HuH-7 (cell line): ENCODE measurements around the gene GRM7.

ENCODE experiments used
- DNase-seq: peaks from one replicate; pipeline ENCODE4 v3.0.0; 2011; ENCODE audit warnings: low spot score

GRM7 gene

DNA sequence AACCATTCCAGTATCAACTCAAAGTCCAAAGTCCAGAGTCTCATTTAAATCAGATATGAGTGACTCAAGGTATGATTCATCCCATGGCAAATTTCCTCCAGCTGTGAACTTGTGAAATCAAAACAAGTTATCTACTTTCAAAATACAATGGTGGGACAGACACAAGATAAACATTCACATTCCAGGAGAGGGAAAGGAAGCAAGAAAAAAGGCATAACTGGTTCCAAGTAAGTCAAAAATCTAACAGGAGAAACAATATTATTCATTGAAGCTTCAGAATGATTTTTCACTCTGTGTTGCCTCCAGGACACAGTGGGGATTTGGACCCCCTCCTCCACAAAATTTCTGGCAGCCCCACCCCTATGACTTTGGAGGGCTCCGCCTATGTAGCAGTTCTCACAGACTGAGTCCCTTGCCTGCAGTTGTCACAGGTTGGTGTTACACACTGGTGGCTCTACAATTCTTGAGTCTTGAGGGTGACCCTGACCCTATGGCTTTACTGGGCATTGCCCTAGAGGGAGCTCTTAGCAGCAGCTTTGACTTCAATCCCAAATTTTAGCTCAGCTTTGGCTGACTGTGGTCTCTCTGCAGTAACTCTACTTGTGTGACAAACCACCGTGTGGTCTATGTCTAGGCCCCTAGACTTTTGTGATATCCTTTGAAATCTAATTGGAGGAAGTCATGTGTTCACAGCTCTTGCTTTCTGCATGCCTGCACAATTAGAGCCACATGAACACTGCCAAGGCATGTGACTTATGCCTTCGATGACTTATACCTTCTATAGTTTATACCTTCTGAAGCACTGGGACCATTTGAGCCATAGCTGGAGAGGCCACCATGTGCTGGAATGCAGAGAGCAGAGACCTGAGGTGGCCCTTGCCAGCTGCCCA lies 644.2 kb downstream of the GRM7 start:
- DNase-seq = no peak

DNA sequence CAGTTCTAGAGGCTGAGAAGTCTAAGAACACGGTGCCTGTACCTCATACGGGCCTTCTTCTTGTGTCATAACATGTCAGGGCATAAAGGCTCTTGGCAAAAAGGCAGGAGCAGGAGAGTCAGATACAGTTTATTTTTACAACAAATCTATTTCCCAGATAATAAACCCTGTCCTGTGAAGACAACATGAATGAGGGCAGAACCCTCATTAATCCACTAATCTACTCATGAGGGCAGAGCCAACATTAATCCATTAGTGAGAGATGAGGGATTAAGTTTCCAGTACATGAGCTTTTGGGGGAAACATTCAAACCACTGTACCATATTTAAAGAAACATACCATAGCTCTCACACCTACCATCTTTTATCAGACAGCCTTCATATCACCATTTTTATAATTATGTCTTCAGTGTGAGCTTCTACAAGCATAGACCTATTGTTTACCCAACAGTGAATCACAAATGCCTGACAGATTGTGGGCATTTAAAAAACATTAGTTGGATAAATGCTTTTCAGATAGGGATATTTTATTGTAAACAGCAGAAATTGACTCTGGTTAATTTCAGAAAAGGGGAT lies 645.8 kb downstream of the GRM7 start:
- no peak for DNase-seq

DNA sequence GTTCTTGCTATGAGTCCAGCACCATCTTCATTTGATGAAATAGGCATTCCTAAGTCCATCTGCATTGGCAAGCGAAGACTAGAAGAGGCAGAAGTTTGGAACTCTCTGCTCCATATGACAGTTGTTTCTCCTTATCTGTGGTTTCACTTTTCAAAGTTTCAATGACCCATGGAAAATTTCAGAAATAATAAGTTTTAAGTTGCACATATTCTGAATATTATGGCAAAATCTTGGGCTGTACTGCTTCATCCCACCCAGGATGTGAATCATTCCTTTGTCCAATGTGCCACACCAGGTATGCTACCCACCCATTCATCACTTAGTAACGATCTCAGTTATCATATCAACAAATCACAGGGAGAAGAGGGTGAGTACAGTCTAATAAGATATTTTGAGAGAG lies 647.9 kb downstream of the GRM7 start:
- DNase-seq = no peak

DNA sequence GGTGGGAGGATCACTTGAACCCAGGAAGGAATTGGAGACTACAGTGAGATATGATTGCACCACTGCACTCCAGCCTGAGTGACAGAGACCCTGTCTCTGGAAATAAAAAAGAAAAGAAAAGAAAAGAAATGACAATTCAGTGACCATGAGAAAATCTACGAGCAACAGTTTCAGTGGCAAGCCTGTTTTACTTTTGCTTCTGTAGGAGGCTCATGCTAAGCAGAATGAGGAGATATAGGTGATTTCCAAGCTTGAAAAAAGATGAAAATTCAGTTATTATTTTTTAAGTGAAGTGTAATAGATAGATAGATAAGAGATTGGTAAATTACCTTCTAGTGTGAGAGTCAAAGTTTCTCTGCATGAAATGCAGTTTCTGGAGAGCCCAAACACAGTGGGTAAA lies 651.1 kb downstream of the GRM7 start:
- no peak for DNase-seq

DNA sequence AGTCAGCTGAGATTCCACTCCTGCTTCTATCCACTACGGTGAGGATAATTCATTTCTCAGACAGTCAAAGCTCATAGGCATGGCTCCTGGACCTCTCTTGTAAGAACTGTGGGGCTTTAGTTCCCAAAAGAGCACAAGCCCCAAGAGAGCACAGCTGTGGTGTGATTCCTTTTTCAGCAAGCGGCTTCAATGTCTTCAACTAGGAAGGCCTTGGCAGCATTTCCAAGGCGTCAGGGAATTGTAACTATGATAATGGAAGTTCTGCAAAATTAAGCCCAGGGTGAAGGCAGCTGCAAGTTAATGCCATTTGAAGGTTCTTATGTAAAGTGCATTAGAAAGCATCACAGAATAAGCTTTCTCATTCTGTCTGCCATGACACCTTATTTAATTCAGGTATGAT lies 657.1 kb downstream of the GRM7 start:
- DNase-seq = no peak

DNA sequence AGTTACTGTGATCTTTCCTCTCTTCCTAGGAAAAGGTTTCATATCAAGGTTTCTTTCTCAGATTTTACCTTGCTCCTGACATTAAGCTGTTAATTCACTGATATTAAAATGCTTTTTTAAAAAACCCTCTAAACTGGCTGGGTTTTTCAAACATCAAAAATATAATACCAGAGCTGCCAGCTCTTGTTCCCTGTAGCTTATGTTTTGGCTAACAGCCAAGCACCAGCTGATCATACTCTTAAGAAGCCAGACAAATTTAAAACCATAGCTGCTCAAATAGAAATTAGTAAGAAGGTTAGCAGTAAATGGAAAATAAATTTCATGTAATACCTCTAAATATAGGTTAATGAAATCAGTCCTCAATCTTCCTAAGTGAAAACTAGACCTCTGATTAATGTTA lies 657.5 kb downstream of the GRM7 start:
- DNase-seq = no peak

DNA sequence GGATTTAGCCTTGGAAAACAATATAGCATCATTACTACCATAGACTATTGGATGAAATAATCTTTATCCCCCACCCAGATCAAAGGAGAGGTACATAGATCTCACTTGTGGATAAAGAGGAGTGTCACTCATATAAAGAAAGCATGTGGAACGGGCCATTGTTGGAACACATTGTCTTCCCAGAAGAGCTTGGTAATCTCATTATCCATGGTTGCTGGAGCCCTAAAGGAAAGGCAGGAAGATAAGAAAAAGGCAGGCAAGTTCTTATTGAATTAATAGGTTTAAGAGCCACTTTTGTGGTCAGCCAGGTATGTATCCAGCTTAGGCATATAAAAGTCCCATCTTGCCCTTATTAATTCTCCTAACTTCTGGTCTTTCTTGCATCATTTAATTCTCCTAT lies 659.1 kb downstream of the GRM7 start:
- no peak for DNase-seq

DNA sequence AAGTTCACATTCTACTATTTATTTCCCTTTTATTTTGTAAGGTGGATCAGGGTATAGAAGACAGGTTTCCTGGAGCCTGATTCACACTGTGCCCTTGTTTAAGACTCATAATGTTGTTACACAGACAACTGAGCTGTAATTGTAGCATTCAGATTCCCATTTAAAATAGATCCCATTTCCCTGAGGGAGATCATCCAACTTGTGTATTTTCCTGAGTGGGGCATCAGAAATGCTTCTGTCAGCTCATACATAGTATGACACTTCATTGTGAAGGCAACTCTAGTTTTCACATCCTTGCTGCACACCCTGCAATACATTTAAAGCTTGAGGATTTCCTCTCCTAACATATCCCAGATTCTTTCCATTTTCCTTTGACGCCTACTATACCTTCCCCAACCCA lies 659.7 kb downstream of the GRM7 start:
- no peak for DNase-seq

DNA sequence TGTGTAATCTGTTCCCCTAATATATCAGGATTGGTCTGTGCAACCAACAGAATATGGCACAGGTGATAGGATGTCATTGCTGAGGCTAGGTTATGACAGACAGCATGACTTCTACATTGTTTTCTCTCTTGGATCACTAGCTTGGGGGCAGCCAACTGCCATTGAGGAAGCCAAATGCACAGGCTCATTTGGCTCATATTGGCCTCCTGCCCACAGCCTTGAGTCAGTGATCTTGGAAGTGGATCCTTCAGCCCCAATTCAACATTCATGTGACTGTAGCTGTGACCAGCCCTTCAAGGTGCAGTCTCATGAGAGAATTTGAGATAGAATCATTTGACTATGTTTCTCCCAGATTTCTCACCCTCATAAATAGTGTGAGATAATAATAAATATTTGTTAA lies 675.6 kb downstream of the GRM7 start:
- DNase-seq = no peak

DNA sequence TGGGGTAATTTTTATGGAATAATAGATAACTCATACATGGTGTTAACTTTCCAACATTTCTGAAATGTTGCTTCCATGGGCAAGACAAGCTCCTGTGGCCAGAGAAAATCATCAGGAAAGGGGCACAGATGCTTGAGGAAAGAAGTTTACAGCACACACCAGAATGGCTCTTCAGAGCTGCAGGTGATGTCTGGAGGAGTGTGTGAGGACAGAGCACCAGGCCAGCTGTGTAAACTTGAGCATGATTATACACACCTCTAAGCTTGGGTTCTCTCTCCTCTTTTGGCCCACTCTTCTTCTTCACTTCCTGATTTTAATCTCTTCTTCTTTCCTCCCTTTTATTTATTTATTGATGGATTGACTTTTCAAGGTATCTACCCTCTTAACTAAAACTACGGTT lies 676.0 kb downstream of the GRM7 start:
- DNase-seq = no peak

DNA sequence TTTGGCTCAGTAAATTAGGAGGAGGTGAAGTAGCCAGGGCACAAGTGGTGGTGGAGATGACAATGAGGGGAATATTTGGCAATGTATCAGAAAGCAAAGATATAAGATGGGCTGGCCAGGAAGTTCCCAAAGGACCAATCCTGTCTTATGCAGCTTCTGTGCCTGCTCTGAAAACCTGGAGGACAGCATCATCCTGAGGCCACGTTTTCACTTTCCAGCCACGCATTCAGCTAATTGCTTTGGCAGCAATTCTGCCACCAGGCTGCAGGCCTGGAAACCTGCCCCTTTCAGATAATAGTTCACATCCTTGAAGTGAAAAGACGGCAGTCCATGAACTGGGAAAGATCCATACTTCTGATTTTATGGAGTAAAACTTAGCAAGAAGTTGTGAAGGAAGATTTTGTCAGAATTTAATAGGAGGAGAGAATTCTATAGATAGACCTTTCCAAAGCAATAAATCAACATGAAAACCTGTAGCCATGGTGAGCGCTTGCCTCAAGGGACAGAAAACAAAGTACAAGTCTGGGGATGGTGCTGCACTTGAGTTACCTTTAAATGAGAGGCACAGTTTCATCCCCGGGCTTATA lies 682.5 kb downstream of the GRM7 start:
- DNase-seq = no peak

DNA sequence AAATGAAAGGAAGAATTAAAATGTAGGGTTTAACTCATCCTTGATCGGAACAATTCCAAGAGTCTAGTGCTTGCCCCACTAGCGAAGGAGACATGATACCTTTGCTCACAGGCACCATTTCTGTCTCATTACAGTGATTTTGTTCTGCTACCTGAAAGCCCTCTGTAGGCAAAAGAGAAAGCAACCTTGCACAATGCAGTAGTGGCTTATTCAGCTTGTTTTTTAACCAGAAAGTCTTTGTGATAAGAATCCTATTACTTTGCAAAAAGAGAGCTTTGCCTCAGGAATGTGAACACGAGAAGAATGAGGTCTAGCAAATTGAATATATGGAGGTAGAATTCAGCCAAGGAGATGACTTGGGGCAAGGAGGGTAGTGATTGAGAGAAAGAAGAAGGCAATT lies 684.4 kb downstream of the GRM7 start:
- DNase-seq = no peak

DNA sequence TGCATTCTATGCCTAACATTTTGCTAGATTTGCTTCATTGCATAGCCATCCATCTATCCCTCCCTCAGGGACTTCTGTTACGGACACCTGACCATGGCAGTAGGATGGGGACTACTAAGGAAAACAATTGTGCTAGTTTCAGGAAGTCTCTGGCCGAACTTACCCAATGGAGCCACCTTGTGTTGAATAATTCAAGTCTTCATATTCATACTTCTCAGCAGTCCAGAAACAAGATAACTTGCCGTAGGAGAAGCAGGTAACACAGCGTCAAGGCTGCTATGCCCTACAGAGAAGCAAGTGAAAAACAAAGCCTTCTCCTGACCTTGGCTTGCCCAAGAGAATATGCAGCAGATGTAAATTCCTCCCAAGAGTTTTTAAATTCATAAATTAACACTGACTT lies 685.3 kb downstream of the GRM7 start:
- no peak for DNase-seq

DNA sequence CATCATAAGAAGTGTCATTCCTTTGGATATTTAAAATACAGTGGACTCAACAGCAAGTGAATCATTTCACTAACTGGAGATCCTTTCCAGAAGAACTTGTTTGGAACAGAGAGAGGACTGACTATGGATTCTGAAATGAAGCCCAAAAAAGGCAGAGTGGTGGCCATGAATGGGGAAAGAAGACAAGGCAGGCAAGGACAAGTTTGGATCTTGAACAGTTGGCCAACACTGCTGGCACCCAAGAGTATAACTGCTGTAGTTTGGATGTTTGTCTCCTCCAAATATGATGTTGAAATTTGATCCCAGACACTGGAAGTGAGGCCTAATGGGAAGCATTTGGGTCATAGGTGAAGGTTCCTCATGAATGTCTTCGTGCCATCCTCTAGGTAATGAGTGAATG lies 686.9 kb downstream of the GRM7 start:
- no peak for DNase-seq

DNA sequence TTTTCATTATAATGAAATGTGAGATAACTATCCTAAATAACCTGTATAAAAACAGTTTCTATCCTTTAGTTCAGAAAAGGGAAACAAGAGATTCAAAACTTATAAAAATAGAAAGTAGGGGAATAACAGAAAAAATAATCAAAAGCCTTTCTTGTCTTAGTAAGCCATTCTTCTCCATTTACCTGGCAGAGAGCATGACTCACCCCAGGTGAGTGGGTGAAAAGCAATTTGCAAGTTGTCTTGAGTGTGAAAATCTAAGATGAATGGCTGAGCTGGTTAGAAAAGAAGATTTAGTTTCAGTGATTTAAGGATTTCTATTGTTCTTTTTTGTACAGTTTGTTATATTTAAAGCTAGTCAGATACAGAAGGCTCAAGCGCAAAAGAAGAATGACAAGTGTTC lies 702.0 kb downstream of the GRM7 start:
- no peak for DNase-seq

DNA sequence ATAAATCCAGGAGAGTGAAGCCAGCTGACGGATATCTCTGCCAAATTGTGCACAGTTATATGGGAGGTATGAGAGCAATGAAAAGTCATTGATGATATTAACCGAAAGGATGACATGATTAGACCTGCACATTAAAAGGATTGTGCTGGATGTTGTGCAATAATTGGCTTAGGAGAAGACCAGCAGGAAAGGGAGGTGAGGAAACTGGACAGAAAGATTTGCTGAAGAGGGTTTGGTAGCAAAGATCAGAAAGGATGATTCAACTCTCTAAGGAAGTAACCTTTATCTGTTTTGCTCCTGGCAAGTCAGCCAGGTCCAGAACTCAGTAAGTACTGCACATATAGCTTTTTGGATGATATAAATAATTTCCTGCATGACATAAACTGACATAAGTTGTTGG lies 704.7 kb downstream of the GRM7 start:
- no peak for DNase-seq

DNA sequence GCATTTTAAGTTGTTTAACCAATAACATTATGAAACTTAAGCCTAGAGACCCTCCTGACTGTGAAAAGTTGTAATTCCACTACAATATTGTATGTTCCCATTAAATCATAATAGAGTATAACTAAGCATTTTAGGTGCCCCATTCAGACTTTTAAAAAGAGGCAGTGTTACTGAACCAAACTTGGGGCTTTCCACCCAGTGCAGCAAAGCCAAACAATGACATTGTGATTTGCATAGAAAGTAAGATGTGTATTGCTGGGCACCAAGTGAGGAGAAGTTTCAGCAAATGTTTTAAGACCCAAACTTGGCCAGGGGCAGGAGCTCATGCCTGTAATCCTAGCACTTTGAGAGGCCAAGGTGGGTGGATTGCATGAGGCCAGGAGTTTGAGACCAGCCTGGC lies 706.2 kb downstream of the GRM7 start:
- DNase-seq = no peak

DNA sequence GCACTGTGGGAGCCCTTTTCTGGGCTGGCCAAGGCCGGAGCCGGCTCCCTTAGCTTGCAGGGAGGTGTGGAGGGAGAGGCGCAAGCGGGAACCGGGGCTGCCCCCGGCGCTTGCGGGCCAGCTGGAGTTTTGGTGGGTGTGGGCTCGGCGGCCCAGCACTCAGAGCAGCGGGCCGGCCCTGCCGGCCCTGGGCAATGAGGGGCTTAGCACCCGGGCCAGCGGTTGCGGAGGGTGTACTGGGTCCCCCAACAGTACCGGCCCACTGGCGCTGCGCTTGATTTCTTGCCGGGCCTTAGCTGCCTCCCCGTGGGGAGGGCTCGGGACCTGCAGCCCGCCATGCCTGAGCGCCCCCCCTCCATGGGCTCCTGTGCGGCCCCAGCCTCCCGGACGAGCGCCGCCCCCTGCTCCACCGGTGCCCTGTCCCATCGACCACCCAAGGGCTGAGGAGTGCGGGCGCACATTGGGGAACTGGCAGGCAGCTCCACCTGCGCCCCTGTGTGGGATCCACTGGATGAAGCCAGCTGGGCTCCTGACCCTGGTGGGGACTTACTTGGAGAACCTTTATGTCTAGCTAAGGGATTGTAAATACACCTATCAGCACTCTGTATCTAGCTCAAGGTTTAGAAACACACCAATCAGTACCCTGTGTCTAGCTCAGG lies 707.7 kb downstream of the GRM7 start:
- DNase-seq = no peak

DNA sequence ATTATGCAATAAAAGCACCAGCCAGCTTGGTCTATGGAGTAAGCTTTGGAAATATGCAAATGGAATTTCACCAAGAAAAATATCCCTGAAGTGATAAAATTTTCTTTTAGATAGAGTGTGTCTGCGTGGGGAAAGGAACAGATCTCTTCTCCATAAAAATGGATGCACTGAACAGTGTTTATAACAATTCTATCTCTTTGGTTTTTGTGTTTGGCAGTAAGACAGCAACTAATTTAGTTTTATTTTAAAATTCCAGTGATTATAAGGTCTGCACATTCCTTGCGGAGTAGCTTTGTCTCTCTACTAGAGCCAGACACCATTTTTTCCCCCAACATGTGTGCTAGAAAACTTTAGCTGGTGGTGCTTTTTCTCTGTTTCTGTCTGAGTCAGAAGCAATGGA lies 712.4 kb downstream of the GRM7 start:
- no peak for DNase-seq

DNA sequence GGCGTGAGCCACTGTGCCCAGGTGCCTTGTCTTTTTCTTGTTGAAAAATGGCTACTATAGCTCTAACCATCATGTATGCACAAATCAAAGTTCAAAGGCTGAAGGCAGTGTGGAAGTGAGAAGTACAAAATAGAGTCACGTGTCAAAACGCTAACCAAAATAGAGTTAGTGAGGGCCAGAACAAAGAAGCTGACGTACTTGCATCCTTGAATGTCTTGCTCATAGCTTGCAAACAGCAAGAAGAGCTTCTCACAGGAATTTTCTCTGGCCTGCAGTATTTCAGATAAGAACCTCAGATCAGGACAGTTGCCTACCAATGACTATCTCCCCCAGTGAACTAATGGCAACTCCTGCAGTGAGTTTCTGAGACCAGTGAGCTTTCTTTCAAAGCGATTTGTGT lies 713.5 kb downstream of the GRM7 start:
- no peak for DNase-seq

DNA sequence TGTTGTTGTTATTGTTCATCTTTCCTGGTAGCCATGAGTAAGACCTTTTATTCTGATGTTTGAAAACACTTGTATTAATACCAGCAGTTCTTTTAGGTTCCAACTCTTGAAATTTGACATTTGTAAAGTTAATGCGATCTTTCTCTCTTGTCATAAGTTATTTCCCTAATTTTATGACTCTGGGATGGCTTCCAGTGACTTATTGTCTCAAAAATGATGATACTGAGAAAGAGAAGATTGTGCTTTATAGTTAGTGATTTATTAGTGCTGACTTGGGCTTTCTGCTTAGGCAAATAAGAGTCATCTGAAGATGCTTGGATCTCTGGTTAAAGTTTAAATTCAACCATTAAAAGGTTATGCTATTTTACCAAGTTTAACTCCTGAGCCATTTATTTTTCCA lies 715.2 kb downstream of the GRM7 start:
- no peak for DNase-seq

DNA sequence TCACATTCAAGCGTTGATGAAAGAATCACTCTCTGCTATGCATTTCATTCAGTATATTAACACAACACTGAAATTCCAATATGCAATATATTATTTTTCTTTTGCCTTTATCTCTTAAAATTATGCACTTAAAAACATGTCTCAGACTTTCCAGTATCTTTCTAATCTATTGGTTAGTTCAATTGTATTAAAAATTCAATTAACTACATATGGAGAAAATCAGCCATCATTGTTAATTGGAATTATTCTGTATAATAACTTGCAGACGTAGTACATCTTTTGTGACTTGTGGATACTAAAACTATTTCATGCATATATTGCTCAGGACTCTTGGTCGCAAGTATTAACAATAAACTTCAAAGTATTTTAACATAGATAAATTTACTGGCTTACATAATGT lies 715.6 kb downstream of the GRM7 start:
- DNase-seq = no peak

DNA sequence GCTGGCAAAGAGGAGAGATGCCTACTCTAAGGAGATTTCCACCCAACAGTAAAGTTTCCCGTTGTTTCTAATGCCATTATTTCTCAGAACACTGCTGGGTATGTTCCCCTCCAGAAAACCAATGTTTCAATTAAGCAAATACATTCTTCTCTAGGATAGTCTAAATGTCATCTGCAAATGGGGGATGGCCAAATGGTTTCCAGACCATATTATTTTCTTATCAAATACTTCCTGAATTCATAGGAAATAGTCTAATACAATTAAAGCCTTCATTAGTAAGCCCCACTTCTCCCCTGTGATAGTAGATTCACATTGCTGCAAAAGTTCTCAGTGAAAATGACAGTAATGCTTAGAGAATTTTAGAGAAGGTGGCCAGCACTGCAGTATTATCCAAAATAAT lies 716.6 kb downstream of the GRM7 start:
- no peak for DNase-seq
